Daoy (cell line): Measurements from ENCODE around the gene BTBD6. TPM values are rescaled to one million over a fixed set of nuclear protein-coding genes. Genes with fewer than 3 reads are reported as not detected.
A peak's percentile ranks its signal among the peaks of the same experiment; 100 is the strongest.

Source experiments
- DNase-seq: peaks from one replicate; pipeline ENCODE4 v3.0.0-alpha.2; 2015; ENCODE audit warnings: low read depth
- total RNA-seq: library from RNA; depleted of rRNA; stranded (reverse); fragments of >200 nt; shearing (Covaris generic); gene quantifications from 2 replicates; pipeline ENCODE4 v1.2.3, GENCODE V29; 2014

The BTBD6 gene
- total RNA-seq, 1 experiment from 2014 or later = 51.3 TPM

DNA sequence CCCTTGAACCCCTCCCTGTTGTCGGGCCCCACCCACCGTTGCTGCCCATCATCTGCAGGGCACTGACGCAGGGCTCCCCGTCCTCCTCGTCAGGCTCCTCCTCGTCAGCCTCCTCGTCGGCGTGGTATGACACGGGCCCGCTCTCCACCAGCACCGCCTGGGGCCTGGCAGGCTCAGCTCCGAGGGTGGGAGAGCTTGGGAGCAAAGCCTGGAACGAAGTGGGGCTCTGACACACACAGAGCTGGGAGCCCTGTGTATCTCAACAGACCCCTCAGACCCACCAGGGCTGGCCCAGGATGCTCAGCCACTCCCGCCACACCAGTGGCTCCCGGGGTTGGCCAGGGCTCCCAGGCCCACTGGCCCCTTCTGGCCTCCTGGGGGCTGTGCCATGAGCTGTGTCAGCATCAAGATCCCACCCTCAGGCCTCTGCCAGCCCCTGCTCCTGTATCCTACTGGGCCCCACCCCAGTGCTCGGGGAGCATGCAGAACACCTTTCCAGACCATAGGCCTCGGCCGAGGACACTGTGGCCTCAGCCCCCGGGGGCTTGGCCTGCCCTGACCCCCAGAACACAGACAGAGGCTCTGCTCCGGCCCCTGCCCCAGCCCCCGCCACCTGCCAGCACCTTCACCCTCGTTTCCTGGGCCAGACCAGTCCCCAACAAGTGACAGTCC lies 37.1 kb upstream of the BTBD6 start:
- no peak for DNase-seq

DNA sequence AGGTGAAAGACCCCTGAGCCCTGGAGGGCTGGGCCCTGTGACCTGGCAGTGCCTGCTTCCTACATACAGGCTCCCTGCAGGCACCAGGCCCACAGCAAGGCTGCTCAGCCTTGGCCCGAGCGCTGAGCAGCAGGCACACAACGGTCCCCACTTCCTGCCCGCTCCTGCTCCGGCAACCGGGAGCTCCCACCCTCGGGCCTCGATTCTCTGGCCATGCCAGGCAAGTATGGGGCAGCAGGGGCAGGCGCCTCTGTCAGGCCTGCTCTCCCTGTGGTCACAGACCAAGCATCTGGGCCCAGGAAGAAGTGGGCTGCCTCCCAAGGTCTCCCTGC lies 36.6 kb upstream of the BTBD6 start:
- no peak for DNase-seq

DNA sequence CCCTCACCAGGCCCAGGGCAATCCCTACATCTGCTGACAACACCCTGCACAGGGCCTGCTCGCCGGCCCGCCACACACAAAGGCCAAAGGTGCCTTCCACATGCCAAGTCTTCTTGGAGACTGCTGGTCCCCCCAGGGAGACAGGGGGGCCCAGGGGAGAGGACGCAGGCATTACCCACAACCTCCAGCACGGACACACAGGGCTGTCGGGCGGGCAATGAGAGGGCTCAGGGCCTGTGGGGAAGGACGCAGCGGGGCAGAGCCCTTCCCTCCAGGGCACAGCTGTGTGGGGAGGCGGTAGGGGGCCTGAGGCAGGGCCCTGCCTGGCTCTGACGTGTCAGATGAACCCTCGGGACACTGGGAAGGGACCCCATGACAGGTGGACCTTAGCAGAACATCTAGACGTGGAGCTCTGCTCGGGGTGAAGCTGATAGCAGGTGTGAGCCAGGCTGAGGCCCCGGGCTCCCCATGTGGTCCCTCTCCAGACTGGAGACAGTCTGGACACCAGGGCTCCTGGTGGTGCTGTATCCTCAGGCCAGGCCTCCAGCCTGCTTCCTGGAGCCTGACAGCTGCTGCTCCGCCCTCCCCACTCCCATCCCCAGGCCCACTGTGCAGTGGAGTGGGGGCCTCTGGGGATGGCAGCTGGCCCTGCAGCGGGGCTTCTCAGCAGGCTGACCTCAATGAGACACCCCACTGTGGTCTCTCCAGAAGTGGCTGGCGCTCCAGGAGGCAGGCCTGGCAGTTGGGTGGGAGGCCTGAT lies 35.6 kb upstream of the BTBD6 start:
- DNase-seq = no peak

GRCh38 chr14:105213361-105213760 lies 35.0 kb upstream of the BTBD6 start:
- DNase-seq = no peak

- DNase-seq = no peak
Measured at GRCh38 chr14:105214324-105214915, 33.9 kb upstream of the BTBD6 start.

GRCh38 chr14:105215602-105216001 lies 32.7 kb upstream of the BTBD6 start:
- DNase-seq = no peak

DNA sequence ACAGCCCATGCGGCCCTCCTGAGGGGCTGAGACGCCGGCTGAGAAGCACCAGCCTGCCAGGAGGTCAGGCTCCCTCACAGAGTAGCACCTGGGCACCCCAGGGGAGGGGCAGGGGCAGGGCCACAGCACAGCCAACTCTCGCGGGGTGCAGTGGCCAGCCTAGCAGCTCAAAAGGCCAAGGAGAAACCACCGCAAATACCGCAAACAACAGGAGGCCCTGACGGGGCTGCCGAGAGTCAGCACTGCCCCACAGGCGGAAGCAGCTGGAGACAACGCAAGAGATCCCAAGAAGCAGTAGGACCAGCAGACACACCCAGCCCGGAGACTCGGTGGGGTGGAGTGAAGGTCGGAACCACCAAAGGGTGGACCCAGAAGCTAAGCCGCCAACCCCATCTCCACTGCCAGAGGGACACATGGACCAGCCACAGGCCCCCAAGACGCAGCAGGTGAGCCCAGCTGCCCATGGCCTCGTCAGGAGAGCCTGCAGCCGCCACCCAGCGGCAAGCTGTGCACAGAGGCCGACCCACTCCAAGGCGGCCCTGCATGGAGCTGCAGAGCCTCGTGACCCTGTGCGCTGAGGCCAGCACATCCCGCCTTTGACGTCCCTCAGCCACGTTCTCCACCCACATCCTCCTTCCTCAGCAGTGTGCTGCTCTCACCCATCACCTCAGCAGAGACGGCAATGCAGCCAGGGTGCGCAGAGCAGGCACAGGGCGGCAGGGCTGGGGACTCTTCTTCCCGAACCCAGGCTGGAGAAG lies 31.7 kb upstream of the BTBD6 start:
- DNase-seq = no peak

- no peak for DNase-seq
Measured at GRCh38 chr14:105217774-105218173, 30.6 kb upstream of the BTBD6 start.

DNA sequence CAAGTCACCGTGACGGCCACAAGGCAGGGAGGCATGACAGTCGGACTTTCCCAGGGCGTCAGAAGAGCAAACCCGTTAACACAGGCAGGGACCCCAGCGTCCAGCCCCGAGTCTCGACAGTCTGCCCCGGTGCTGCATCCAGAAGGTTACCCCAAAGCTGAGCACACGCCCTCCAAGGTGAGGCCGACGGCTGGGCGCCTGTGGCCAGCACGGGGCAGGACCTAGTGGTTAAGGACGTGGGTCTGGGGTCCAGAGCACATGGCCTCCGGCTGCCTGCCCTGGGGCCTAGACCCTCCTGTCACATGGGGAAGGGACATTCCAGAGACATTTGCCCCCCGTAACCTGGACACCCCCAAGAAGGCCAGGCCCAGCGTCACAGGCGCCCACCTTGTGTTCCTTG lies 29.7 kb upstream of the BTBD6 start:
- DNase-seq = no peak

- DNase-seq = no peak
Measured at GRCh38 chr14:105219043-105219612, 29.2 kb upstream of the BTBD6 start.

GRCh38 chr14:105219753-105220152 lies 28.6 kb upstream of the BTBD6 start:
- DNase-seq = no peak

GRCh38 chr14:105220699-105221597 lies 27.4 kb upstream of the BTBD6 start:
- DNase-seq = no peak

GRCh38 chr14:105221598-105222178 lies 26.6 kb upstream of the BTBD6 start:
- DNase-seq = no peak

DNA sequence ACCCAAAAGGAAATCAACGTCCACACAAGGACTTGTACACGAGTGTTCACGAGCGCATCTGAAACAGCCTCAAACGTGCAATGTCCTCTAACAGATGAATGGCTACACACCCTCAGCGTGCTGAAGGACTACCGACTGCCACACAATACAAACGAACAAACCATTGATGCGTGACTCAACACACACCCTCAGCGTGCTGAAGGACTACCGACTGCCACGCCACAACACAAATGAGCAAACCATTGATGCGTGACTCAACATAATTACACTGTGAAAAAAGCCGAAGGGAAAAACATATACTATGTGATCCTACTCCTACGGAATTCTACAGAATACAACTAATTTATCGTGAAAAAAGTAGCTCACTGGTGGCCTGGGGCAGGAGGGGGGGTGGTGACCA lies 25.1 kb upstream of the BTBD6 start:
- peak; percentile 95 for DNase-seq

GRCh38 chr14:105223770-105224544 lies 24.4 kb upstream of the BTBD6 start:
- no peak for DNase-seq

GRCh38 chr14:105224845-105225570 lies 23.3 kb upstream of the BTBD6 start:
- no peak for DNase-seq

- DNase-seq = no peak
Measured at GRCh38 chr14:105226198-105226597, 22.1 kb upstream of the BTBD6 start.

DNA sequence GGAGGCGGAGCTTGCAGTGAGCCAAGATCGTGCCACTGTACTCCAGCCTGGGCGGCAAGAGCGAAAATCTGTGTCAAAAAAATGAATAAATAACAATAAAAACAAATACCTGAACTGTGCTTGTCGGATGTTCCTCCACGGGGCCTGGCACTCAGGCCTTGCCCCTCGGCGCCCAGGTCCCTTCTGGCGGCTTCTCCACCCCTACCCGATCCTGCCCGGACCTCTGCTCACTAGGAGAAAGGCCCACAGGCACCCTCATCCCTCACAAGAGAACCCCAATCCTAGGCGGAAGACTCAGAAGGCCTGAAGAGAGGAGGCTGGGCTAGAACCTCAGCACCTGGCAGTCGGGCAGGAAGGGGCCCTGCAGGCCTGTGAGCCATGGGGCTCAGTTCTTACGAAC lies 21.0 kb upstream of the BTBD6 start:
- DNase-seq = no peak

GRCh38 chr14:105228562-105228961 lies 19.8 kb upstream of the BTBD6 start:
- no peak for DNase-seq
